ENCODE data around the gene MMS19.

DNA sequence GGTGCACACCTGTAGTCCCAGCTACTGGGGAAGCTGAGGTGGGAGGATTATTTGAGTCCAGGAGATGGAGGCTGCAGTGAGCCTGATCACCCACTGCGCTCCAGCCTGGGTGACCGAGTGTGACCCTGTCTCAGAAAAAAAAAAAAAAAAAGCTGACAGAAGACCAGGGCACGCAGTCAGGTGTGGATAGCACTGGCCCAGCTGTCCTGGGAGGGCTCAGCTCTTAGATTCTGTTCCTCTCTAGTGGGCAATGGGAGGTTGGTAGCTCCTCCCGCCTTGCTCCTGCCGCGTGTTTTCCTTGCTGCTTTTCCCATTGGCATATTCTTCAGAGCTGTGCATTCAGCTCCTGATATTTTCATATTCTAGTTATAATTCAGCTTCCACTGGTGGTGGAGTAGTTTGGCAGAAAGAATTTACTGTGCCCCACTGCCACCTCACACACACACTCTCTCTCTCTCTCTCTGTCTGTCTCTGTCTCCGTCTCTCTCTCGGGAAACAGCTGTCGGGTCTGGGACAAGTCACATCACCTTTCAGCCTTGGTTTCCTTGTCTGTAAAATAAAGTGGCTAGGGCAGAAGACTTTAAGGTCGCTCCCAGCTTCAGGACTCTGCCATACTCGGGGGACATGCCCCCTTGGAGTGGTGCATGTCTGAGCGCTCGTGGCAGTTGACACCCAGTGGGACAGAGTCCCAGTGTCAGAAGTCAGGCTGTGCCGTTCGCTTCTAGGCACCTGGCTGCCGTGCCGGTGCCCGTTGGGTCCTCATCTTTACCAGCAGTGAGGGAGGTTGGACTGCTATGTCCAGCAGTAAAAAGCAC, 48.4 kb upstream of the MMS19 start:
- TF ChIP-seq, protein P1, sequence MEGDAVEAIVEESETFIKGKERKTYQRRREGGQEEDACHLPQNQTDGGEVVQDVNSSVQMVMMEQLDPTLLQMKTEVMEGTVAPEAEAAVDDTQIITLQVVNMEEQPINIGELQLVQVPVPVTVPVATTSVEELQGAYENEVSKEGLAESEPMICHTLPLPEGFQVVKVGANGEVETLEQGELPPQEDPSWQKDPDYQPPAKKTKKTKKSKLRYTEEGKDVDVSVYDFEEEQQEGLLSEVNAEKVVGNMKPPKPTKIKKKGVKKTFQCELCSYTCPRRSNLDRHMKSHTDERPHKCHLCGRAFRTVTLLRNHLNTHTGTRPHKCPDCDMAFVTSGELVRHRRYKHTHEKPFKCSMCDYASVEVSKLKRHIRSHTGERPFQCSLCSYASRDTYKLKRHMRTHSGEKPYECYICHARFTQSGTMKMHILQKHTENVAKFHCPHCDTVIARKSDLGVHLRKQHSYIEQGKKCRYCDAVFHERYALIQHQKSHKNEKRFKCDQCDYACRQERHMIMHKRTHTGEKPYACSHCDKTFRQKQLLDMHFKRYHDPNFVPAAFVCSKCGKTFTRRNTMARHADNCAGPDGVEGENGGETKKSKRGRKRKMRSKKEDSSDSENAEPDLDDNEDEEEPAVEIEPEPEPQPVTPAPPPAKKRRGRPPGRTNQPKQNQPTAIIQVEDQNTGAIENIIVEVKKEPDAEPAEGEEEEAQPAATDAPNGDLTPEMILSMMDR (IDR thresholded peaks at IDR 0.05), result no peak
- TF ChIP-seq POLR2A (IDR thresholded peaks at IDR 0.05), result no peak
